ENCODE results near the gene LSM2. TPM values are rescaled to one million over a fixed set of nuclear protein-coding genes. Genes with fewer than 3 reads are reported as not detected.

LSM2 gene
- total and polyA plus RNA-seq, 9 of the 15 experiments (the other 6 are each of a cell fraction or from before 2014, with no cell fraction given): 154 to 407 (median 223) TPM

GRCh38 chr6:31837369-31838113 is 30.8 kb upstream of the LSM2 start (continued):
- TF ChIP-seq, protein P1, sequence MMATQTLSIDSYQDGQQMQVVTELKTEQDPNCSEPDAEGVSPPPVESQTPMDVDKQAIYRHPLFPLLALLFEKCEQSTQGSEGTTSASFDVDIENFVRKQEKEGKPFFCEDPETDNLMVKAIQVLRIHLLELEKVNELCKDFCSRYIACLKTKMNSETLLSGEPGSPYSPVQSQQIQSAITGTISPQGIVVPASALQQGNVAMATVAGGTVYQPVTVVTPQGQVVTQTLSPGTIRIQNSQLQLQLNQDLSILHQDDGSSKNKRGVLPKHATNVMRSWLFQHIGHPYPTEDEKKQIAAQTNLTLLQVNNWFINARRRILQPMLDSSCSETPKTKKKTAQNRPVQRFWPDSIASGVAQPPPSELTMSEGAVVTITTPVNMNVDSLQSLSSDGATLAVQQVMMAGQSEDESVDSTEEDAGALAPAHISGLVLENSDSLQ (IDR thresholded peaks at IDR 0.05): no peak
- no peak for TF ChIP-seq JUN (IDR thresholded peaks at IDR 0.05; ENCODE audit: borderline replicate concordance, low read depth, low read length)
- TF ChIP-seq JUN (CRISPR knock-in tag; IDR thresholded peaks at IDR 0.05; ENCODE audit: borderline replicate concordance): no peak
- TF ChIP-seq ZNF263 (CRISPR knock-in tag; IDR thresholded peaks at IDR 0.05; ENCODE audit: borderline replicate concordance): 0 out of 2 replicates have a peak, but pooled peaks have one; percentile 3
- 0 out of 2 replicates have a peak, but pooled peaks have one; percentile 70 for TF ChIP-seq CAMTA2 (CRISPR knock-in tag; conservative IDR thresholded peaks at IDR 0.05)
- 0 out of 2 replicates have a peak, but pooled peaks have one; percentile 18 for TF ChIP-seq ERF (CRISPR knock-in tag; IDR thresholded peaks at IDR 0.05)
- TF ChIP-seq ZNF175 (CRISPR knock-in tag; IDR thresholded peaks at IDR 0.05; ENCODE audit: low read depth): no peak
- no peak for TF ChIP-seq MTA3 (IDR thresholded peaks at IDR 0.05; ENCODE audit: borderline replicate concordance)
- TF ChIP-seq CREB1 (IDR thresholded peaks at IDR 0.05): no peak
- 0 out of 2 replicates have a peak, but pooled peaks have one; percentile 18 for TF ChIP-seq CREB1 (CRISPR knock-in tag; IDR thresholded peaks at IDR 0.05)
- peak; percentile 10 for TF ChIP-seq NEUROD1 (IDR thresholded peaks at IDR 0.05; ENCODE audit: borderline replicate concordance, low read depth, low read length, partially characterized antibody)
- TF ChIP-seq KAT7 (CRISPR knock-in tag; IDR thresholded peaks at IDR 0.05; ENCODE audit: borderline replicate concordance): peak; percentile 81; the same call in 1 of the 2 replicates
- no peak for TF ChIP-seq MNT (conservative IDR thresholded peaks at IDR 0.05)
- no peak for TF ChIP-seq FOS (IDR thresholded peaks at IDR 0.05; ENCODE audit: extremely low read depth, insufficient read length)
- no peak for TF ChIP-seq SMARCC2 (IDR thresholded peaks at IDR 0.05; ENCODE audit: low read depth)
- no peak for TF ChIP-seq HEY1 (CRISPR knock-in tag; IDR thresholded peaks at IDR 0.05; ENCODE audit: borderline replicate concordance)
- TF ChIP-seq RFX5 (IDR thresholded peaks at IDR 0.05; ENCODE audit: low read depth, low read length): no peak
- no peak for TF ChIP-seq HNRNPLL (IDR thresholded peaks at IDR 0.05; ENCODE audit: low read depth, low read length, poor library complexity, severe bottlenecking)
- TF ChIP-seq TRIM28 (IDR thresholded peaks at IDR 0.05): no peak
